Stimulated activated naive B cell treated with anti-CD40 and anti-IgM and Interleukin-4, amounts not matched to agents 10 μg/mL and 1 μg/mL and 100 μg/mL, for 72 hours (primary cell): ENCODE data around the gene TRAPPC12.
"Not testable (repeated sequence)": the region's sequence is repeated elsewhere in the genome, so short reads cannot be mapped to it uniquely, and the experiment has no call there.

Experiments
- ATAC-seq, 2 donors: fragments of 150-1000 bp; cut with Tn5 transposase; replicated peaks; 2 replicates each; pipeline ENCODE4 v1.10.0; 2021; ENCODE audit warnings: moderate library complexity in 1 of 2
- DNase-seq: peaks from one replicate; pipeline ENCODE4 v3.0.0; 2021
- H3K27ac Mint-ChIP-seq: one replicate; pipeline ENCODE4 v1.8.0; 2022; ENCODE audit warnings: mild to moderate bottlenecking, mixed read lengths
- H3K27me3 Mint-ChIP-seq, 2 donors: one replicate each; pipeline ENCODE4 v1.8.0; 2022; ENCODE audit warnings: mixed read lengths in 2 of 2
- H3K36me3 Mint-ChIP-seq, 2 donors: one replicate each; pipeline ENCODE4 v1.8.0; 2022; ENCODE audit warnings: mixed read lengths in 2 of 2, mild to moderate bottlenecking in 1 of 2
- H3K4me1 Mint-ChIP-seq, 2 donors: one replicate each; pipeline ENCODE4 v1.8.0; 2022; ENCODE audit warnings: mixed read lengths in 2 of 2, mild to moderate bottlenecking in 1 of 2
- H3K4me3 Mint-ChIP-seq, 2 donors: one replicate each; pipeline ENCODE4 v1.8.0; 2022; ENCODE audit warnings: mild to moderate bottlenecking in 2 of 2, mixed read lengths in 2 of 2, moderate library complexity in 1 of 2
- H3K9me3 Mint-ChIP-seq, 2 donors: one replicate each; pipeline ENCODE4 v1.8.0; 2022; ENCODE audit warnings: mixed read lengths in 2 of 2, mild to moderate bottlenecking in 1 of 2

TRAPPC12 gene

GRCh38 chr2:3453190-3453999 is 73.9 kb downstream of the TRAPPC12 start:
- H3K27me3 Mint-ChIP-seq = no peaks in the 10 kb centered on the region
- no peak for DNase-seq
- no peaks in the 10 kb centered on the region for H3K9me3 Mint-ChIP-seq
- H3K27ac Mint-ChIP-seq = no peak overlapping the region
- no peak overlapping the region for H3K4me3 Mint-ChIP-seq
- no peaks in the 10 kb centered on the region for H3K4me1 Mint-ChIP-seq
- no peak for ATAC-seq
- peaks cover 51 to 72% of the 10 kb centered on the region in 2 donors for H3K36me3 Mint-ChIP-seq

GRCh38 chr2:3454005-3454404 is 74.5 kb downstream of the TRAPPC12 start:
- DNase-seq, ATAC-seq, H3K27me3 Mint-ChIP-seq, H3K4me3 Mint-ChIP-seq, H3K27ac Mint-ChIP-seq, H3K9me3 Mint-ChIP-seq, H3K4me1 Mint-ChIP-seq: not testable (repeated sequence)
- peaks cover 51 to 72% of the 10 kb centered on the region in 2 donors for H3K36me3 Mint-ChIP-seq

- Mint-ChIP-seq H3K4me1 (no peaks in the 10 kb centered on the region), H3K4me3 (no peak overlapping the region), H3K27me3 (no peaks in the 10 kb centered on the region), H3K36me3 (peaks cover 47 to 64% of the 10 kb centered on the region in 2 donors), H3K27ac (no peak overlapping the region), H3K9me3 (no peaks in the 10 kb centered on the region)
- no peak for ATAC-seq
- no peak for DNase-seq
Measured at GRCh38 chr2:3454802-3455201, 75.3 kb downstream of the TRAPPC12 start.

- DNase-seq = no peak
- H3K27ac Mint-ChIP-seq = peak overlapping the region; percentile 42
- H3K36me3 Mint-ChIP-seq = peaks cover 40 to 53% of the 10 kb centered on the region in 2 donors
Measured at GRCh38 chr2:3456125-3456524, 76.6 kb downstream of the TRAPPC12 start.

GRCh38 chr2:3457524-3458395 is 78.3 kb downstream of the TRAPPC12 start:
- Mint-ChIP-seq H3K9me3 (no peaks in the 10 kb centered on the region), H3K36me3 (peaks cover 31 to 46% of the 10 kb centered on the region in 2 donors), H3K27me3 (no peaks in the 10 kb centered on the region), H3K4me3 (no peak overlapping the region), H3K4me1 (peaks cover 5 to 11% of the 10 kb centered on the region in 2 donors), H3K27ac (peak overlapping the region; percentile 6)
- DNase-seq (no peak), ATAC-seq (no peak)

More at GRCh38 chr2:3456125-3456524, 76.6 kb downstream of the TRAPPC12 start:
- no peak for ATAC-seq
- Mint-ChIP-seq H3K27me3 (no peaks in the 10 kb centered on the region), H3K4me1 (no peaks in the 10 kb centered on the region), H3K4me3 (no peak overlapping the region), H3K9me3 (no peaks in the 10 kb centered on the region)

GRCh38 chr2:3458396-3459184 is 79.1 kb downstream of the TRAPPC12 start:
- no peak for ATAC-seq
- H3K36me3 Mint-ChIP-seq = peaks cover 27 to 44% of the 10 kb centered on the region in 2 donors

GRCh38 chr2:3459185-3460015 is 79.9 kb downstream of the TRAPPC12 start:
- H3K36me3 Mint-ChIP-seq = peaks cover 24 to 47% of the 10 kb centered on the region in 2 donors
- peaks cover 5 to 11% of the 10 kb centered on the region in 2 donors for H3K4me1 Mint-ChIP-seq
- H3K27me3 Mint-ChIP-seq = no peaks in the 10 kb centered on the region
- no peak overlapping the region for H3K4me3 Mint-ChIP-seq
- DNase-seq = no peak
- no peak overlapping the region for H3K27ac Mint-ChIP-seq
- no peaks in the 10 kb centered on the region for H3K9me3 Mint-ChIP-seq
- ATAC-seq = no peak

More at GRCh38 chr2:3458396-3459184, 79.1 kb downstream of the TRAPPC12 start:
- Mint-ChIP-seq H3K9me3 (no peaks in the 10 kb centered on the region), H3K4me3 (no peak overlapping the region), H3K4me1 (peaks cover 5 to 11% of the 10 kb centered on the region in 2 donors), H3K27ac (no peak overlapping the region), H3K27me3 (no peaks in the 10 kb centered on the region)
- no peak for DNase-seq

GRCh38 chr2:3460156-3460555 is 80.7 kb downstream of the TRAPPC12 start:
- ATAC-seq = no peak
- peaks cover 25 to 49% of the 10 kb centered on the region in 2 donors for H3K36me3 Mint-ChIP-seq
- no peak for DNase-seq
- no peaks in the 10 kb centered on the region for H3K9me3 Mint-ChIP-seq
- H3K27me3 Mint-ChIP-seq = no peaks in the 10 kb centered on the region
- H3K4me3 Mint-ChIP-seq = no peak overlapping the region
- no peak overlapping the region for H3K27ac Mint-ChIP-seq
- peaks cover 5 to 11% of the 10 kb centered on the region in 2 donors for H3K4me1 Mint-ChIP-seq

- DNase-seq (no peak), ATAC-seq (peak in 1 of 2 donors; percentile 6)
- peak overlapping the region; percentile 17 for H3K27ac Mint-ChIP-seq
- peaks cover 16 to 45% of the 10 kb centered on the region in 2 donors for H3K36me3 Mint-ChIP-seq
- H3K9me3 Mint-ChIP-seq = no peaks in the 10 kb centered on the region
- H3K27me3 Mint-ChIP-seq = no peaks in the 10 kb centered on the region
- H3K4me3 Mint-ChIP-seq = no peak overlapping the region
- peaks cover 5 to 11% of the 10 kb centered on the region in 2 donors for H3K4me1 Mint-ChIP-seq
Measured at GRCh38 chr2:3460831-3461800, 81.6 kb downstream of the TRAPPC12 start.

GRCh38 chr2:3461801-3462492 is 82.5 kb downstream of the TRAPPC12 start:
- H3K36me3 Mint-ChIP-seq = peaks cover 13 to 42% of the 10 kb centered on the region in 2 donors
- H3K4me1 Mint-ChIP-seq = peaks cover 5 to 11% of the 10 kb centered on the region in 2 donors
- DNase-seq (peak; percentile 15), ATAC-seq (peak; percentile 66 to 74)
- no peaks in the 10 kb centered on the region for H3K9me3 Mint-ChIP-seq
- peak overlapping the region; percentile 94 for H3K27ac Mint-ChIP-seq
- H3K4me3 Mint-ChIP-seq = peak overlapping the region; percentile 59 to 69
- H3K27me3 Mint-ChIP-seq = no peaks in the 10 kb centered on the region

GRCh38 chr2:3462493-3463104 is 83.1 kb downstream of the TRAPPC12 start:
- H3K27me3 Mint-ChIP-seq = no peaks in the 10 kb centered on the region
- peaks cover 15 to 43% of the 10 kb centered on the region in 2 donors for H3K36me3 Mint-ChIP-seq
- peaks cover 5 to 11% of the 10 kb centered on the region in 2 donors for H3K4me1 Mint-ChIP-seq
- no peak overlapping the region for H3K4me3 Mint-ChIP-seq
- ATAC-seq (peak in 1 of 2 donors; percentile 4), DNase-seq (no peak)
- H3K27ac Mint-ChIP-seq = no peak overlapping the region
- H3K9me3 Mint-ChIP-seq = no peaks in the 10 kb centered on the region
